Osteoblast (primary cell): ENCODE measurements around the gene PLEKHA7. TPM values are rescaled to one million over a fixed set of nuclear protein-coding genes. Genes with fewer than 3 reads are reported as not detected.
"Not testable (repeated sequence)": the region's sequence is repeated elsewhere in the genome, so short reads cannot be mapped to it uniquely, and the experiment has no call there.

ENCODE experiments used
- DNase-seq: peaks from one replicate; pipeline ENCODE4 v3.0.0; 2011; ENCODE audit warnings: low spot score, mixed read lengths; ENCODE audit not compliant: insufficient read length; ENCODE audit errors: missing footprints
- H2AFZ ChIP-seq: 2 replicates; pipeline ENCODE4 v1.6.0; 2011; ENCODE audit warnings: mild to moderate bottlenecking, low read length
- H3K27ac ChIP-seq: 2 replicates; pipeline ENCODE4 v1.5.1; 2011; ENCODE audit warnings: mild to moderate bottlenecking, low read depth, low read length, moderate library complexity
- H3K27me3 ChIP-seq: 2 replicates; pipeline ENCODE4 v1.6.0; 2012; ENCODE audit warnings: mild to moderate bottlenecking, control low read depth, inconsistent platforms, low read length, moderate library complexity; ENCODE audit not compliant: insufficient read depth
- H3K36me3 ChIP-seq: 2 replicates; pipeline ENCODE4 v1.5.1; 2011; ENCODE audit warnings: mild to moderate bottlenecking, low read length, control low read depth, moderate library complexity; ENCODE audit not compliant: insufficient read depth
- H3K4me1 ChIP-seq: 2 replicates; pipeline ENCODE4 v1.5.1; 2011; ENCODE audit warnings: mild to moderate bottlenecking, low read length, control low read depth, moderate library complexity; ENCODE audit not compliant: insufficient read depth
- H3K4me2 ChIP-seq: 2 replicates; pipeline ENCODE4 v1.6.0; 2011; ENCODE audit warnings: mild to moderate bottlenecking, low read length; ENCODE audit not compliant: insufficient read depth
- H3K4me3 ChIP-seq: fragments of 200-600 bp; sonication (generic); 3 replicates; pipeline ENCODE4 v1.5.1; 2012; ENCODE audit warnings: mild to moderate bottlenecking, low read length, inconsistent platforms; ENCODE audit not compliant: insufficient read depth
- H3K79me2 ChIP-seq: 2 replicates; pipeline ENCODE4 v1.6.0; 2012; ENCODE audit warnings: mild to moderate bottlenecking, low read length, control low read depth, inconsistent platforms; ENCODE audit not compliant: insufficient read depth
- H3K9me3 ChIP-seq: 2 replicates; pipeline ENCODE4 v1.5.1; 2011; ENCODE audit warnings: low read depth, low read length, control low read depth
- H4K20me1 ChIP-seq: 2 replicates; pipeline ENCODE4 v1.6.0; 2012; ENCODE audit warnings: mild to moderate bottlenecking, low read length, control low read depth; ENCODE audit not compliant: insufficient read depth
- CTCF ChIP-seq: IDR thresholded peaks from 2 replicates; pipeline ENCODE4 v1.5.1; 2011; ENCODE audit warnings: mild to moderate bottlenecking, low read depth, low read length, moderate library complexity; ENCODE audit errors: extremely low read depth
- total RNA-seq: library from RNA; depleted of rRNA; stranded (reverse); fragments of >200 nt; gene quantifications from 2 replicates; pipeline ENCODE4 v1.2.3, GENCODE V29; 2012

PLEKHA7 gene
- 0.29 and 1.1 TPM in 2 replicates for total RNA-seq

DNA sequence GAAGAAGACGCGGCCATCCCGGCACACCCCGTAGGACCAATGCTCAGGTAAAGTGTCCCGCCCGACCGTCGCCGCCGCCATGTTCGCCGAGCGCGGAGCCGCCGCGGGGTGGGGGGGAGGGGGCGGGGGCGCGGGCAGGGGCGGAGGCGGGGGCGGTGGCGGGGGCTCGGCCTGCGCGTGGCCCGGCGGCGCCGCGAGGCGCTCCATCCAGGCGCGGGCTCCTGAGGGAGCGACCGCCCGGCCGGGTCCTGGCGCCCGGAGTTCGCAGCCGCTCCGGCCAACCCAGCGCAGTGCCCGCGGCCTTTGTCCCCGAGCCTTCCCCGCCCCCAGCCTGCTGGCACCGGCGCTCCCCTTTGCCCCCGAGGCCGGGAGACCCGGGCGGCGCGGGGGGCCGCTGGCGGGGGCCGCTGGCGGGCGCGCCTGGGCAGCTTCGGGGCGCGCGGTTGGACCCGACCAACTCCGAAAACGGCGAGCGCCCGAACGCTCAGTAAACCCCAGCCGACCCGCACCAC lies at the start of gene PLEKHA7:
PLEKHA7 (minus strand) TSS at position 94 of the 512 bp plus-strand sequence; CDS start at position 81, 13 bp downstream.
- peak within 1 kb of the TSS; percentile 74 for H2AFZ ChIP-seq
- H3K36me3 ChIP-seq: no peaks in the 10 kb centered on the region
- peaks cover 4% of the 10 kb centered on the region for H3K4me1 ChIP-seq
- DNase-seq: peak; percentile 92
- no peaks in the 10 kb centered on the region for H3K9me3 ChIP-seq
- H3K4me2 ChIP-seq: peak within 1 kb of the TSS; percentile 84
- peaks cover 14% of the 10 kb centered on the region for H3K27me3 ChIP-seq
- no peaks in the 10 kb centered on the region for H4K20me1 ChIP-seq
- H3K4me3 ChIP-seq: peak within 1 kb of the TSS; percentile 64
- H3K79me2 ChIP-seq: no peaks in the 10 kb centered on the region
- H3K27ac ChIP-seq: no peak within 1 kb of the TSS
- TF ChIP-seq CTCF: no peak

- H3K9me3 ChIP-seq: no peaks in the 10 kb centered on the region
- no peak overlapping the region for H3K27ac ChIP-seq
- DNase-seq: peak; percentile 81
- H3K4me1 ChIP-seq: no peaks in the 10 kb centered on the region
- no peaks in the 10 kb centered on the region for H3K27me3 ChIP-seq
- H3K79me2 ChIP-seq: no peaks in the 10 kb centered on the region
- no peak overlapping the region for H2AFZ ChIP-seq
- TF ChIP-seq CTCF: peak; percentile 84
- no peaks in the 10 kb centered on the region for H3K36me3 ChIP-seq
- H3K4me3 ChIP-seq: no peak overlapping the region
- no peaks in the 10 kb centered on the region for H4K20me1 ChIP-seq
- H3K4me2 ChIP-seq: no peak overlapping the region
Measured at GRCh38 chr11:17063171-17064002, 49.2 kb upstream of the PLEKHA7 start.

GRCh38 chr11:17051146-17051545 lies 36.9 kb upstream of the PLEKHA7 start:
- not testable (repeated sequence) for H3K9me3 ChIP-seq, H3K4me2 ChIP-seq, H4K20me1 ChIP-seq, H3K27me3 ChIP-seq, H3K27ac ChIP-seq, H3K4me3 ChIP-seq, H2AFZ ChIP-seq, H3K79me2 ChIP-seq, DNase-seq, H3K4me1 ChIP-seq, H3K36me3 ChIP-seq

- H3K4me2 ChIP-seq, DNase-seq, H4K20me1 ChIP-seq, H3K4me3 ChIP-seq, H2AFZ ChIP-seq, H3K79me2 ChIP-seq, H3K9me3 ChIP-seq, H3K27me3 ChIP-seq, H3K4me1 ChIP-seq, H3K36me3 ChIP-seq, H3K27ac ChIP-seq: not testable (repeated sequence)
Measured at GRCh38 chr11:17048491-17048890, 34.3 kb upstream of the PLEKHA7 start.

DNA sequence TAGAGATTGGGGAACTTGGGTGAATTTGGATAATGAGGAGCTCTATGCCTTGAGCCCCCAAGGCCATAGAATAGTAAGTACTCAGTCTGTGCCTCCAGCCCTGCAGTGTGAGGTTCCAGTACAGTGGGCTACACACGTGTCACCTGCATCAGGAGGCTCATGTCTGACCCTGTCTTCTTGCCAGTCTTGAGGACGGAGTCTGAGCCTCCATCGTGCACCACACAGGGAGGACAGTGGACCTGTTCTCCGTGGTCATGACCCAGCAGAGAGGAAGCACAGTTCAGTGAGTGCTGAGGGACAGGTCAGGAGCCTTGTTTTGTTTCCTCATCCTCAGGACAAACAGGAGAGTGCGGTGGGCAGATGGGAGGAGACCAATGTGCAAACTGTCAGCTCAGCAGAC lies 32.5 kb upstream of the PLEKHA7 start:
- Histone ChIP-seq H3K9me3 (no peaks in the 10 kb centered on the region), H3K4me3 (no peak overlapping the region), H3K4me2 (no peak overlapping the region), H3K27me3 (no peaks in the 10 kb centered on the region), H3K27ac (no peak overlapping the region), H4K20me1 (no peaks in the 10 kb centered on the region), H3K79me2 (no peaks in the 10 kb centered on the region), H3K36me3 (no peaks in the 10 kb centered on the region), H2AFZ (no peak overlapping the region), H3K4me1 (no peaks in the 10 kb centered on the region)
- TF ChIP-seq CTCF: no peak
- DNase-seq: no peak
